HepG2 (cell line): ENCODE measurements around the gene LYZ. TPM values are rescaled to one million over a fixed set of nuclear protein-coding genes. Genes with fewer than 3 reads are reported as not detected.

Experiments used
- AHR ChIP-seq: IDR thresholded peaks from 2 replicates; pipeline ENCODE4 v1.6.1; 2018; ENCODE audit warnings: missing genetic modification reagents, missing compliant biosample characterization
- ATF7 ChIP-seq, 2 experiments: fragments of 450-650 bp in 1 of 2; sonication (generic) in 1 of 2; formaldehyde crosslinking in 1 of 2; IDR thresholded peaks; 2 replicates each; pipeline versions ENCODE4 v1.4.0 to v1.6.1; 2016 to 2020; ENCODE audit warnings: antibody characterized with exemption in 1 of 2, mild to moderate bottlenecking in 1 of 2, missing genetic modification reagents in 1 of 2
- DNMT3B ChIP-seq: conservative IDR thresholded peaks from 2 replicates; pipeline ENCODE4 v1.6.1; 2016; ENCODE audit warnings: missing biosample characterization, control low read depth
- HNRNPK ChIP-seq: fragments of 200-400 bp; formaldehyde crosslinking; IDR thresholded peaks from 2 replicates; pipeline ENCODE4 v1.6.1; 2018; ENCODE audit warnings: low read length, low read depth, moderate library complexity, mild to moderate bottlenecking; ENCODE audit not compliant: poor library complexity, severe bottlenecking
- HNRNPLL ChIP-seq: fragments of 200-400 bp; formaldehyde crosslinking; IDR thresholded peaks from 2 replicates; pipeline ENCODE4 v1.6.1; 2017; ENCODE audit warnings: mild to moderate bottlenecking, low read depth, low read length; ENCODE audit not compliant: poor library complexity, severe bottlenecking
- IRF2 ChIP-seq: IDR thresholded peaks from 2 replicates; pipeline ENCODE4 v1.6.1; 2018; ENCODE audit warnings: missing genetic modification reagents, missing compliant biosample characterization
- KAT8 ChIP-seq: IDR thresholded peaks from 2 replicates; pipeline ENCODE4 v1.6.1; 2016; ENCODE audit warnings: missing genetic modification reagents, missing compliant biosample characterization
- KDM5A ChIP-seq: fragments of 200-600 bp; sonication (generic); IDR thresholded peaks from 2 replicates; pipeline ENCODE4 v1.7.0; 2018; ENCODE audit warnings: antibody characterized with exemption, mild to moderate bottlenecking, low read length, borderline replicate concordance
- MAZ ChIP-seq, 2 experiments: sonication (generic) in 1 of 2; formaldehyde crosslinking in 1 of 2; IDR thresholded peaks; 2 replicates each; pipeline versions ENCODE4 v1.5.0 to v1.6.1; 2012 to 2020; ENCODE audit warnings: low read depth in 2 of 2, mild to moderate bottlenecking in 2 of 2, borderline replicate concordance in 1 of 2, improper control_type of control experiment in 1 of 2, low read length in 1 of 2, missing genetic modification reagents in 1 of 2, moderate library complexity in 1 of 2
- MIER2 ChIP-seq: IDR thresholded peaks from 2 replicates; pipeline ENCODE4 v1.6.1; 2016; ENCODE audit warnings: missing biosample characterization, missing genetic modification reagents
- SALL2 ChIP-seq: sonication (generic); formaldehyde crosslinking; IDR thresholded peaks from 2 replicates; pipeline ENCODE4 v1.8.1; 2023; ENCODE audit warnings: mild to moderate bottlenecking, missing genetic modification reagents, inconsistent platforms
- SRY ChIP-seq: sonication (generic); formaldehyde crosslinking; IDR thresholded peaks from 2 replicates; pipeline ENCODE4 v1.8.0; 2022; ENCODE audit warnings: mild to moderate bottlenecking, missing genetic modification reagents
- ZFP36L1 ChIP-seq: sonication (generic); formaldehyde crosslinking; IDR thresholded peaks from 2 replicates; pipeline ENCODE4 v1.8.0; 2022; ENCODE audit warnings: mild to moderate bottlenecking, missing genetic modification reagents, moderate library complexity
- ZNF326 ChIP-seq: sonication (generic); formaldehyde crosslinking; IDR thresholded peaks from 2 replicates; pipeline ENCODE4 v1.4.0; 2020; ENCODE audit warnings: missing genetic modification reagents, borderline replicate concordance
- ZNF44 ChIP-seq: sonication (generic); formaldehyde crosslinking; IDR thresholded peaks from 2 replicates; pipeline ENCODE4 v1.5.1; 2020; ENCODE audit warnings: mild to moderate bottlenecking, missing genetic modification reagents
- ZNF768 ChIP-seq: sonication (generic); formaldehyde crosslinking; IDR thresholded peaks from 2 replicates; pipeline ENCODE4 v1.4.0; 2020; ENCODE audit warnings: missing genetic modification reagents
- ZNF879 ChIP-seq: sonication (generic); formaldehyde crosslinking; IDR thresholded peaks from 2 replicates; pipeline ENCODE4 v1.8.1; 2023; ENCODE audit warnings: missing genetic modification reagents
- polyA plus RNA-seq, 8 experiments: library from polyadenylated mRNA; depleted of rRNA in 3 of 8; stranded (reverse) in 7 of 8; unstranded in 1 of 8; fragments of >200 nt; fragmentation: Illumina TruSeq in 4 of 8; extraction: Trizol in 4 of 8; gene quantifications; 2 replicates each; pipeline versions ENCODE4 v1.2.1 to v1.2.3, GENCODE V29; 2011 to 2016; ENCODE audit warnings: low read depth in 4 of 8, missing spikeins in 1 of 8, mixed read lengths in 1 of 8; ENCODE audit not compliant: insufficient read depth in 1 of 8
- total RNA-seq, 5 experiments: library from RNA; depleted of rRNA; stranded (reverse); fragments of >200 nt; fragmentation: Illumina TruSeq; extraction: Trizol; gene quantifications; 2 replicates each; pipeline ENCODE4 v1.2.3, GENCODE V29; 2016; ENCODE audit warnings: low read depth in 1 of 5
- TF ChIP-seq, protein P1 (sequence below): sonication (generic); formaldehyde crosslinking; IDR thresholded peaks from 2 replicates; pipeline ENCODE4 v1.8.0; 2022; ENCODE audit warnings: mild to moderate bottlenecking, missing genetic modification reagents, moderate library complexity
- TF ChIP-seq, protein P2 (sequence below): sonication (generic); formaldehyde crosslinking; IDR thresholded peaks from 2 replicates; pipeline ENCODE4 v1.5.0; 2020; ENCODE audit warnings: missing genetic modification reagents
- TF ChIP-seq, protein P3 (sequence below): sonication (generic); formaldehyde crosslinking; IDR thresholded peaks from 2 replicates; pipeline ENCODE4 v1.5.0; 2020; ENCODE audit warnings: mild to moderate bottlenecking, missing genetic modification reagents
- TF ChIP-seq, protein P4 (sequence below): sonication (generic); formaldehyde crosslinking; IDR thresholded peaks from 2 replicates; pipeline ENCODE4 v1.4.0; 2020; ENCODE audit warnings: mild to moderate bottlenecking, missing genetic modification reagents

LYZ gene
- total and polyA plus RNA-seq, 2 of the 13 experiments (the other 11 are each of a cell fraction or from before 2014, with no cell fraction given): 1,788 to 2,054 TPM

DNA sequence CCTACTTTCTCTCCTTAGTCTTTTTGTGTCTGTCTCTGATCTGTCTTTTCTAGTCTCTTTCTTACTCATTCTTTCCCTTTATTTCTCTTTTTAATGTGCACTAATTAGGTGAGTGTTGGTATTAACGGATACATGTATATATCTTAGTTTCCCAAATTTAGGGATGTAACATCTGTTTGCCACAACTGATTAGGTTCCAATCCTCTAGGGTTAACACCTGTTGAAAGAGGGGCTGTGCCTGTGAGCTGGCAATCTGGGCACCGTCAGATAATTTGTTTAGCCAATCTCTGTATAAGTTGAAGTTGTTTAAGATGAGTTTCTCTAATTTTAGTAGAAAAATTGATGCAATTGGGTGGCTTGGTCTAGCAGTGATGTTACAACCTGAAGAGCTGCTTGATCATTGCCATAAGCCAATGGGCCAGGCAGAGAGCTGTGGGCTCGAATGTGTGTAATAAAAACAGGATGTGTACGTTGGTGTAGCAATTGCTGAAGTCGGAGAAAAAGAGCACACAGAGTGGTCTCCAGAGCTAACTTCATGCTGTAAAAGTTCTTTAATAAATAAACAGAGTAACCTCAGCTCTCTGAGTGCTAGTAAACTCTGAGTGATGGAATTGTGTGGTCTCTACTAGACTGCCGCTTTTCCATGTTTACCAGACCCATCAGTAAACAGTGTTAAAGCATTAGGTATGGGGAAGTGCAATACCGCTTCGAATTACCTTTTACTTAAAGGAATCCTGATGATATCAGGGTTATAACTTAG is 18.3 kb upstream of the LYZ start (continued):
- no peak for TF ChIP-seq ZNF44
- peak; percentile 63 for TF ChIP-seq IRF2 (CRISPR knock-in tag)
- no peak for TF ChIP-seq KAT8 (CRISPR knock-in tag)
- TF ChIP-seq KDM5A: 0 out of 2 replicates have a peak, but pooled peaks have one; percentile 41
- no peak for TF ChIP-seq ZNF879
- no peak for TF ChIP-seq MAZ (IDR thresholded peaks at IDR 0.05; ENCODE audit: borderline replicate concordance, low read depth, low read length)
- TF ChIP-seq MAZ (CRISPR knock-in tag; IDR thresholded peaks at IDR 0.05; ENCODE audit: low read depth): no peak
- TF ChIP-seq, protein P1, sequence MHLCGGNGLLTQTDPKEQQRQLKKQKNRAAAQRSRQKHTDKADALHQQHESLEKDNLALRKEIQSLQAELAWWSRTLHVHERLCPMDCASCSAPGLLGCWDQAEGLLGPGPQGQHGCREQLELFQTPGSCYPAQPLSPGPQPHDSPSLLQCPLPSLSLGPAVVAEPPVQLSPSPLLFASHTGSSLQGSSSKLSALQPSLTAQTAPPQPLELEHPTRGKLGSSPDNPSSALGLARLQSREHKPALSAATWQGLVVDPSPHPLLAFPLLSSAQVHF (CRISPR knock-in tag): no peak
- TF ChIP-seq, protein P2, sequence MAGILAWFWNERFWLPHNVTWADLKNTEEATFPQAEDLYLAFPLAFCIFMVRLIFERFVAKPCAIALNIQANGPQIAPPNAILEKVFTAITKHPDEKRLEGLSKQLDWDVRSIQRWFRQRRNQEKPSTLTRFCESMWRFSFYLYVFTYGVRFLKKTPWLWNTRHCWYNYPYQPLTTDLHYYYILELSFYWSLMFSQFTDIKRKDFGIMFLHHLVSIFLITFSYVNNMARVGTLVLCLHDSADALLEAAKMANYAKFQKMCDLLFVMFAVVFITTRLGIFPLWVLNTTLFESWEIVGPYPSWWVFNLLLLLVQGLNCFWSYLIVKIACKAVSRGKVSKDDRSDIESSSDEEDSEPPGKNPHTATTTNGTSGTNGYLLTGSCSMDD: no peak
- TF ChIP-seq ATF7 (IDR thresholded peaks at IDR 0.05): no peak
- TF ChIP-seq ATF7 (CRISPR knock-in tag; IDR thresholded peaks at IDR 0.05): no peak
- no peak for TF ChIP-seq MIER2 (CRISPR knock-in tag)
- no peak for TF ChIP-seq ZFP36L1 (CRISPR knock-in tag)
- no peak for TF ChIP-seq HNRNPLL
- TF ChIP-seq DNMT3B (CRISPR knock-in tag): no peak
- no peak for TF ChIP-seq AHR (CRISPR knock-in tag)
- TF ChIP-seq HNRNPK: no peak
- no peak for TF ChIP-seq SALL2 (CRISPR knock-in tag)
- TF ChIP-seq ZNF326 (CRISPR knock-in tag): no peak
- TF ChIP-seq, protein P3, sequence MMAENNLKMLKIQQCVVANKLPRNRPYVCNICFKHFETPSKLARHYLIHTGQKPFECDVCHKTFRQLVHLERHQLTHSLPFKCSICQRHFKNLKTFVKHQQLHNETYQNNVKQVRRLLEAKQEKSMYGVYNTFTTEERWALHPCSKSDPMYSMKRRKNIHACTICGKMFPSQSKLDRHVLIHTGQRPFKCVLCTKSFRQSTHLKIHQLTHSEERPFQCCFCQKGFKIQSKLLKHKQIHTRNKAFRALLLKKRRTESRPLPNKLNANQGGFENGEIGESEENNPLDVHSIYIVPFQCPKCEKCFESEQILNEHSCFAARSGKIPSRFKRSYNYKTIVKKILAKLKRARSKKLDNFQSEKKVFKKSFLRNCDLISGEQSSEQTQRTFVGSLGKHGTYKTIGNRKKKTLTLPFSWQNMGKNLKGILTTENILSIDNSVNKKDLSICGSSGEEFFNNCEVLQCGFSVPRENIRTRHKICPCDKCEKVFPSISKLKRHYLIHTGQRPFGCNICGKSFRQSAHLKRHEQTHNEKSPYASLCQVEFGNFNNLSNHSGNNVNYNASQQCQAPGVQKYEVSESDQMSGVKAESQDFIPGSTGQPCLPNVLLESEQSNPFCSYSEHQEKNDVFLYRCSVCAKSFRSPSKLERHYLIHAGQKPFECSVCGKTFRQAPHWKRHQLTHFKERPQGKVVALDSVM (CRISPR knock-in tag): no peak
- TF ChIP-seq, protein P4, sequence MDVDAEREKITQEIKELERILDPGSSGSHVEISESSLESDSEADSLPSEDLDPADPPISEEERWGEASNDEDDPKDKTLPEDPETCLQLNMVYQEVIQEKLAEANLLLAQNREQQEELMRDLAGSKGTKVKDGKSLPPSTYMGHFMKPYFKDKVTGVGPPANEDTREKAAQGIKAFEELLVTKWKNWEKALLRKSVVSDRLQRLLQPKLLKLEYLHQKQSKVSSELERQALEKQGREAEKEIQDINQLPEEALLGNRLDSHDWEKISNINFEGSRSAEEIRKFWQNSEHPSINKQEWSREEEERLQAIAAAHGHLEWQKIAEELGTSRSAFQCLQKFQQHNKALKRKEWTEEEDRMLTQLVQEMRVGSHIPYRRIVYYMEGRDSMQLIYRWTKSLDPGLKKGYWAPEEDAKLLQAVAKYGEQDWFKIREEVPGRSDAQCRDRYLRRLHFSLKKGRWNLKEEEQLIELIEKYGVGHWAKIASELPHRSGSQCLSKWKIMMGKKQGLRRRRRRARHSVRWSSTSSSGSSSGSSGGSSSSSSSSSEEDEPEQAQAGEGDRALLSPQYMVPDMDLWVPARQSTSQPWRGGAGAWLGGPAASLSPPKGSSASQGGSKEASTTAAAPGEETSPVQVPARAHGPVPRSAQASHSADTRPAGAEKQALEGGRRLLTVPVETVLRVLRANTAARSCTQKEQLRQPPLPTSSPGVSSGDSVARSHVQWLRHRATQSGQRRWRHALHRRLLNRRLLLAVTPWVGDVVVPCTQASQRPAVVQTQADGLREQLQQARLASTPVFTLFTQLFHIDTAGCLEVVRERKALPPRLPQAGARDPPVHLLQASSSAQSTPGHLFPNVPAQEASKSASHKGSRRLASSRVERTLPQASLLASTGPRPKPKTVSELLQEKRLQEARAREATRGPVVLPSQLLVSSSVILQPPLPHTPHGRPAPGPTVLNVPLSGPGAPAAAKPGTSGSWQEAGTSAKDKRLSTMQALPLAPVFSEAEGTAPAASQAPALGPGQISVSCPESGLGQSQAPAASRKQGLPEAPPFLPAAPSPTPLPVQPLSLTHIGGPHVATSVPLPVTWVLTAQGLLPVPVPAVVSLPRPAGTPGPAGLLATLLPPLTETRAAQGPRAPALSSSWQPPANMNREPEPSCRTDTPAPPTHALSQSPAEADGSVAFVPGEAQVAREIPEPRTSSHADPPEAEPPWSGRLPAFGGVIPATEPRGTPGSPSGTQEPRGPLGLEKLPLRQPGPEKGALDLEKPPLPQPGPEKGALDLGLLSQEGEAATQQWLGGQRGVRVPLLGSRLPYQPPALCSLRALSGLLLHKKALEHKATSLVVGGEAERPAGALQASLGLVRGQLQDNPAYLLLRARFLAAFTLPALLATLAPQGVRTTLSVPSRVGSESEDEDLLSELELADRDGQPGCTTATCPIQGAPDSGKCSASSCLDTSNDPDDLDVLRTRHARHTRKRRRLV: no peak
- no peak for TF ChIP-seq SRY (CRISPR knock-in tag)
- TF ChIP-seq ZNF768: no peak
